AG04450 (cell line): ENCODE data around the gene CAPN8. TPM values are rescaled to one million over a fixed set of nuclear protein-coding genes. Genes with fewer than 3 reads are reported as not detected.

ENCODE experiments used
- CTCF ChIA-PET: fragments of 300-600, 350-600 bp; formaldehyde crosslinking; extraction: SDS; loops from one replicate; lab custom pipeline; 2022; ENCODE audit warnings: antibody characterized with exemption, inconsistent platforms; lab: Charles Lee
- POLR2A ChIA-PET: fragments of 350-600 bp; formaldehyde crosslinking; extraction: SDS; loops from one replicate; lab custom pipeline; 2021; ENCODE audit warnings: antibody characterized with exemption, inconsistent platforms; lab: Yijun Ruan, JAX
- DNase-seq: peaks from one replicate; pipeline ENCODE4 v3.0.0-alpha.2; 2011; ENCODE audit warnings: low read depth, low spot score
- H3K27ac ChIP-seq: one replicate; pipeline ENCODE4 v1.5.1; 2012; ENCODE audit warnings: low read depth, low read length, control low read depth
- H3K27me3 ChIP-seq: one replicate; pipeline ENCODE4 v1.6.0; 2012; ENCODE audit warnings: low read length; ENCODE audit not compliant: control insufficient read depth, insufficient read depth
- H3K4me3 ChIP-seq: 2 replicates; pipeline ENCODE4 v1.5.1; 2011; ENCODE audit warnings: mild to moderate bottlenecking, low read depth, low read length, control low read depth
- H3K9me3 ChIP-seq: 2 replicates; pipeline ENCODE4 v1.5.1; 2012; ENCODE audit warnings: low read length; ENCODE audit not compliant: control insufficient read depth, insufficient read depth
- polyA plus RNA-seq: library from polyadenylated mRNA; depleted of rRNA; stranded (reverse); fragments of >200 nt; gene quantifications from 2 replicates; pipeline ENCODE4 v1.2.3, GENCODE V29; 2011
- TF ChIP-seq, protein P1 (sequence below): IDR thresholded peaks from 2 replicates; pipeline ENCODE4 v1.5.1; 2011; ENCODE audit warnings: low read depth, low read length, control low read depth, inconsistent platforms

The CAPN8 gene
- polyA plus RNA-seq, 1 experiment, result not detected

DNA sequence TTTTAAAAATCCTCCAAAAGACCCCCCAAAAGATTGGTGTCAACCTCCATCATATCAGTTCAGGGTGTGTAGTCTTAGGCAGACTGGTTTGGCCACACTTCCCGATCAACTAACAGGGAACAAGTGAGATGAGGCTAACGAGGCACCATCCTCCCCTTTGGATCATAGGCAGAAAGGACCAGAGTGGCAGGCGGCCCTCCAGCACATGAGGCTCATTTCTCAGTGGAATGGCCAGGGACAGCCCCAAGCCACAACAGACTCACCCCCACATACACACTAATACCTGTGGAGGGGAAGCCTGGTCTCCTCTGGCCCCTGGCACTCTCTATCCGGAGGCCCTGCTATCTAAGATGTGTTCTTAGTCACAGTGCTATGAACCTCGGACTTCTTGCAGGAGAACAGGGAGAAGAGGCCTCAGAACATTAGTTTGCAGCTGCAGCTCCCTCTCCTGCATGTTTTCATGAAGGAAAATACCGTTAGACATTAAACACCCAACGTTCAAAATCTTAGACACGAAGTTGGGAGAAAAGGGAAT, 29.6 kb upstream of the CAPN8 start:
- H3K9me3 ChIP-seq, result no peaks in the 10 kb centered on the region
- ChIA-PET CTCF (interaction anchor here (0.6 to 3.0 kb wide), 9 partner anchors 8 to 1228 kb away, joined by 3 to 21 read pairs (median 5); no protein-coding TSS in a partner anchor), POLR2A (no interaction called here)
- TF ChIP-seq, protein P1, sequence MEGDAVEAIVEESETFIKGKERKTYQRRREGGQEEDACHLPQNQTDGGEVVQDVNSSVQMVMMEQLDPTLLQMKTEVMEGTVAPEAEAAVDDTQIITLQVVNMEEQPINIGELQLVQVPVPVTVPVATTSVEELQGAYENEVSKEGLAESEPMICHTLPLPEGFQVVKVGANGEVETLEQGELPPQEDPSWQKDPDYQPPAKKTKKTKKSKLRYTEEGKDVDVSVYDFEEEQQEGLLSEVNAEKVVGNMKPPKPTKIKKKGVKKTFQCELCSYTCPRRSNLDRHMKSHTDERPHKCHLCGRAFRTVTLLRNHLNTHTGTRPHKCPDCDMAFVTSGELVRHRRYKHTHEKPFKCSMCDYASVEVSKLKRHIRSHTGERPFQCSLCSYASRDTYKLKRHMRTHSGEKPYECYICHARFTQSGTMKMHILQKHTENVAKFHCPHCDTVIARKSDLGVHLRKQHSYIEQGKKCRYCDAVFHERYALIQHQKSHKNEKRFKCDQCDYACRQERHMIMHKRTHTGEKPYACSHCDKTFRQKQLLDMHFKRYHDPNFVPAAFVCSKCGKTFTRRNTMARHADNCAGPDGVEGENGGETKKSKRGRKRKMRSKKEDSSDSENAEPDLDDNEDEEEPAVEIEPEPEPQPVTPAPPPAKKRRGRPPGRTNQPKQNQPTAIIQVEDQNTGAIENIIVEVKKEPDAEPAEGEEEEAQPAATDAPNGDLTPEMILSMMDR, result no peak
- no peaks in the 10 kb centered on the region for H3K27me3 ChIP-seq
- no peak overlapping the region for H3K27ac ChIP-seq
- no peak overlapping the region for H3K4me3 ChIP-seq
- DNase-seq, result no peak

DNA sequence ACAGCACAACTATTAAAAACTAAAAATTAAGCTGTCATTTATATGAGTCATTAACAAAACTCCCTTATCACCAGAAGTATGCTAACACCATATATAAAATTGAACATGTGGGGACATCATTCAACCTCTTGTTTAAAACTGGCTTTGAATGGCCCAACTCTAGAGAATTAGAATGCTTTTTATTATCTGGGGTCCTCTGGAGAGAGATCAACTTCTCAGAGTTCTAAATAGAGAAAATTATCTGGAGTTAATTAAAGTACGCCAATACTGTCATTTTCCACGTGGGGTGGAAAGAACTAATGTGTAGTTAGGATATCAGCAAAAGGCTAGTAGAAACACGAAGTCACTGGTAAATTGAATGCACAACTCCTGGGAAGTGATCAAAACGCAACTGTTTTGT, 25.6 kb upstream of the CAPN8 start:
- Histone ChIP-seq H3K9me3 (no peaks in the 10 kb centered on the region), H3K27me3 (peaks cover 7% of the 10 kb centered on the region), H3K27ac (no peak overlapping the region), H3K4me3 (no peak overlapping the region)
- DNase-seq, result no peak
- POLR2A ChIA-PET, result no interaction called here
- CTCF ChIA-PET, result interaction anchor here (1.2 to 1.8 kb wide), 2 partner anchors 58 to 557 kb away, joined by 3 to 4 read pairs; no protein-coding TSS in a partner anchor
- TF ChIP-seq, protein P1, result no peak

DNA sequence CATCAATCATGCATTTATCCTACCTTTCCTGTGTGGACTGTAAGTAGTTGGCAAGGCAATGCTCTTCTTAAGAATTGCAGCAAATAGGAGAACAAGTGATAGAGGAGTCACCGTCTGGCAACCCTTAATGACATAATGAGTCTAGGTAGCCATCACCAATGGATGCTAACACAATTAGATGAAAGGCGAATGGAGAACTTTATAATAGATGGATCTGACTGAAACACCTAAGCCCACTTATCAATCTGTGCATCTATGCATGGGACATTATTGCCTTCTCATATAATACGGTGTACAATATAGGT, 18.9 kb upstream of the CAPN8 start:
- POLR2A ChIA-PET, result no interaction called here
- CTCF ChIA-PET, result interaction anchor here (0.7 to 12.9 kb wide), 10 partner anchors 10 to 1220 kb away, joined by 3 to 225 read pairs (median 4); no protein-coding TSS in a partner anchor
- TF ChIP-seq, protein P1, result no peak
- DNase-seq, result no peak
- Histone ChIP-seq H3K27ac (no peak overlapping the region), H3K27me3 (peaks cover 14% of the 10 kb centered on the region), H3K4me3 (no peak overlapping the region), H3K9me3 (no peaks in the 10 kb centered on the region)

DNA sequence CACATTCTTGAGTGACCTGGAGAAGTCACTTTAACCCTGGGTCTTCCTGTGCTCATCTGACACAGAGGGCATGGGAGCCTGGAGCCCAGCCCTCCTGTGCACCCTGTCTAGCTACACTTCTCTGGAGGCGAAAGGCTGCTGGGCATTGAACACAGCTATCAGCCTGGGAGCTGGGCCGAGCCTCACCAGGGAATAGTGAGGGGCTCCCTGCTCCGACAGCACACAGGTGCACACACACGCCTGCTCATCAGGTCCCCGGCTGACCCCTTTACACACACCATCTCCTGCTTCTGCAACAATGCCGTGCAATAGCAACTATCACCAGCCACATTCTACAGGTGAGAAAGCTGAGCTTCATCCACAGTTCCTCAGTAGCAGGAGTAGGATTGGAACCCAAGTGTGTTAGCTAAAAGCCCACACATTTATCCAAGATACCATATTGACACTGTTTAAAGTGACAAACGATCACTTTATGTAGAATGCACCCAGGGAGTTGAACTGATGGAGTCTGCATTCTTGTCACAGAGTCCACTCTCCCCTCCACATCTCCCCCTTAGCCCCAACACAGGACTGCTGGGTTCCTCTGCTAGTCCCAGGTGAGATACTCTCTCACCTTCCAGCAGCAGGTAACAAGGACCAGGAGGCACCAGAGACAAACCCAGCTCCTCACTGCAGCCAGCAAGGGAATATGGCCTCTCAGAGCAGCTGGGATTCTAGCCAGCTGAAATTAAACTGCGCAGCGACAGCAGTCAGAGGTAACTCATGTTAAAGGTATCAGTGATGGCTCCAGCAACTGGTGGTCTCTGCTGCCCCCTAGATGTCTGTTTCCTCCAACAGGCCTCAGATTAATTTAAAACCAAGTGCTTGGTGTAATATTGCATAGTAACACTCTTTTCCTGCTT, 18.3 kb upstream of the CAPN8 start:
- Histone ChIP-seq H3K9me3 (no peaks in the 10 kb centered on the region), H3K27ac (no peak overlapping the region), H3K4me3 (no peak overlapping the region), H3K27me3 (peaks cover 17% of the 10 kb centered on the region)
- POLR2A ChIA-PET, result no interaction called here
- no peak for DNase-seq
- CTCF ChIA-PET, result interaction anchor here (0.8 to 12.9 kb wide), 14 partner anchors 9 to 891 kb away, joined by 3 to 225 read pairs (median 4); no protein-coding TSS in a partner anchor
- TF ChIP-seq, protein P1, result peak; percentile 79

DNA sequence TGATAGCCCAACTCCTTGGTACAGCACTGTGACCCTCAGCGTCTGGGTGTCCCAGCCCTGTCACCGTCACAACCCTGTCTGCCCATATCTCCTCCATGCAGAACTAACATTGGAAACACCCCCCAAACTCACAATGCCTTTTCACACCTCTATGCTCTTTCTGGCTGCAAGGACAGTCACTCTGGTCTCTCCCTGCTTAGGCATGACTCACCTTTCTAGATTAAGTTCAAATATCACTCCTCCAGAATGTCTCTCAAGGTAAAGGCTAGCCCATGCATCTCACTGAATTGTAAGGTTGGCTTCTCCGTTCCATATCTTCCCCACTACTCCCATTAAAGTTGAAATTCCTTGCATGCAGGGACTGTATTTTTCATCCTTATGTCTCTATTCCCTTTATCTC, 17.0 kb upstream of the CAPN8 start:
- no peak for DNase-seq
- Histone ChIP-seq H3K27me3 (peaks cover 19% of the 10 kb centered on the region), H3K4me3 (no peak overlapping the region), H3K27ac (no peak overlapping the region), H3K9me3 (no peaks in the 10 kb centered on the region)
- ChIA-PET POLR2A (no interaction called here), CTCF (interaction anchor here (1.2 to 12.9 kb wide), 5 partner anchors 16 to 593 kb away, joined by 3 to 225 read pairs (median 15); no protein-coding TSS in a partner anchor)
- TF ChIP-seq, protein P1, result no peak
